DMS153 (cell line): ENCODE results near the gene CCL7.
"Not testable (repeated sequence)": the region's sequence is repeated elsewhere in the genome, so short reads cannot be mapped to it uniquely, and the experiment has no call there.

ENCODE experiments used
- DNase-seq: peaks from one replicate; lab custom pipeline; 2025; lab: John Stamatoyannopoulos, UW

CCL7 gene

GRCh38 chr17:34269969-34270368 lies at the start of gene CCL7:
TSS of gene CCL7 (plus strand) at chr17:34270221. CDS start at chr17:34270291, 70 bp downstream.
- DNase-seq, result no peak

GRCh38 chr17:34220752-34221395 lies 49.1 kb upstream of the CCL7 start:
- no peak for DNase-seq

- no peak for DNase-seq
Measured at GRCh38 chr17:34221411-34221810, 48.6 kb upstream of the CCL7 start.

DNA sequence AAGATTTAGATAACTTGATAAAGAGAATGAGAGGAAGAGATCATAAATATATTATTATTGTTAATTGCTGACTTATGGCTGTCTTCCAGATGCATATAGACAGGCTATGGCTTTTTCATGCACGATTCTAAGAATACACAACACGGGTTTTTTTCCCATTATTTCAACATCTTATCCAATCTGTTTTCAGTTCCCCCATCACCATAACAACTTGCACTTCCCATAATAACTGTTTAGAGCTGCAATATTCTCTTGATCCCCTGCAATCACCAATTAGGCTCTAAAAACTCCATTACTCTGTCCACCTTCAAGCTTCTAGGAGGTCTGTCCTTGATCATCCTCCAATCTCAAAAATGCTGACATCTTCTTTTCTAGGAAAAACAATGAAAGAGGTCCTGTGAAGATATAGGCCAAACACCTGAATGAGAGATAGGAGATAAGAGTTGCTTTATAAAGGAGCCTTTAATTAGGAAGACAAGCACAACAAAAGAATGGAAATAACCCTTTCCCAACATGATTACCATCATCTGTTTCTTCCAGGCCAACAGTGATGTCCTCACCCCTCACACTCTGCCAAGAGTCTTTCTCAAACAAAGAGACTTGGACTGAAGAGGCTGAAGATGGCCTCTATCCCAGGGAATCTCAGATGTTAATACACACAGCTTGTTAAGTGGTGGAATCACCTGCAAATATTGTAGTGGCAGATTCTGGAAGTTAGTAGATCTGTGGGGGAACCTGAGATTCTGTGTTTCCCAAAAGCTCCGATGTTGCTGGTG lies 47.1 kb upstream of the CCL7 start:
- no peak for DNase-seq

DNA sequence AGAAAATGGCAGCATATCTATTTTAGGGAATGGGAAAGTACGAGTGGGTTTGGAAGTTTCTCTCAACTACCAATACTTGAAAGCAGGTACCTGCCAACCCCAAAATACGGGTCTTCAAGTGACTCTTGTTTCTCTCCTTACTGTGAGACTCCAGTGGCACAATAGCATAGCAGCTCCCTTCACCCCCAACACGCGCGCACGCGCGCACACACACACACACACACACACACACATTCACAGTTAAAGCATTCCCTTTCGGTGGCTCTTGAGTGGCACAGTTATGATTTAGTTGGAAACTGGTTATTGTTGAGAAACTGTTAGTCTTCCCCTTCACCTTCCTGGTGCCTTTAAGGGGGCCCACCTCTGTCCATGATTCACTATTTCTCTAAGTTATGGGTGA lies 45.0 kb upstream of the CCL7 start:
- no peak for DNase-seq

- no peak for DNase-seq
Measured at GRCh38 chr17:34226011-34226743, 43.8 kb upstream of the CCL7 start.

DNA sequence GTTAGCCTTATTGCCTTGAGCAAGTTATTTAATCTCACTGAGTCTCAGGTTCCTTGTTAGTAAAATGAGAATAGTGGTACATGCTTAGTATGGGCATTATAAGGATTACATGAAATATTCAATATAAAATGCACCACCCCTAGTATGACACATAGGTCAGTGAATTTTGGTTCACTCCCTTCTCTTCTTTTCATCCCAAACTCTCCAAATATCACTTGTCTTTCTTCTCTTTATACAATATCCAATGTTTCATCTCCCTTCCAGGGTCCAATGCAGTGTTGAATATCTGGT lies 43.3 kb upstream of the CCL7 start:
- no peak for DNase-seq

DNA sequence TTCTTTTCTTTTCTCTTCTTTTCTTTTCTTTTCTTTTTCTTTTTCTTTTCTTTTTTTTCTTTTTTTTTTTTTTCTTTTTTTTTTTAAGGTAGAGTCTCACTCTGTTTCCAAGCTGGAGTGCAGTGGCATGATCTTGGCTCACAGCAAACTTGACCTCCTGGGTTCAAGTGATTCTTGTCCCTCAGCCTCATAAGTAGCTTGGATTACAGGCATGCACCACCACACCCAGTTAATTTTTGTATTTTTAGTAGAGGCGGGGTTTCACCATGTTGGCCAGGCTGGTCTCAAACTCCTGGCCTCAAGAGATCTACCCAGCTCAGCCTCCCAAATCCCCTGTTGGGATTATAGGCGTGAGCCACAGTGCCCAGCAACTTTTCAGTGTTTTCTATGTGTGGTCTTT lies 42.7 kb upstream of the CCL7 start:
- not testable (repeated sequence) for DNase-seq

DNA sequence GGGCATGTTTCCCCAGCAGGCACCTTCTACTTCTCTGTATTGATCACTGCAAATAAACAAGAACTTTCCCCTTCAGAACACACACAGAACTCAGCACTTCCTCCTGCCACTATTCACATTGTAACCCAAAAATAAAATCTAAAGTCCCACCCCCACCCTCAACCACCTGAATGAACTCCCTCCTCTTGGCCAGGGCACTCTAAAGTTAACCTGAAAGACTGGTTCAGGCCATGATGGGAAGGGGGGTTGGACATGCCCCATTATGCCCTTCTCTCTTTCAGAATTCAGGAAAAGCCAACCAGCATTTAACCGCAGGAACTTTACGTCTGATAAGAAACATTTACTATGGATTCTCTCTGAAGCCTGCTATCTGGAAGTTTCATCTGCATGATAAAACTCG lies 42.3 kb upstream of the CCL7 start:
- no peak for DNase-seq

GRCh38 chr17:34228781-34229180 lies 41.2 kb upstream of the CCL7 start:
- DNase-seq, result no peak

DNA sequence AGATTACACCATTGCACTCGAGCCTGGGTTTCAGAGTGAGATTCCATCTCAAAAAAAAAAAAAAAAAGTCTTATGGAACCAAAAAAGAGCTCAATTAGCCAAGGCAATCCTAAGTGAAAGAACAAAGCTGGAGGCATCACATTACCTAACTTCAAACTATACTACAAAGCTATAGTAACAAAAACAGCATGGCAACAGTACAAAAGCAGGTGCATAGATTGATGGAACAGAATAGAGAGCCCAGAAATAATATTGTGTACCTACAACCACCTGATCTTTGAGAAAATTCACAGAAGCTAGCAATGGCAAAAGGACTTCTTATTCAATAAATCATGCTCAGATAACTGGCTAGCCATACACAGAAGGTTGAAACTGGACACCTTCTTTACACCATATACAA lies 39.7 kb upstream of the CCL7 start:
- DNase-seq, result no peak

GRCh38 chr17:34234616-34235015 lies 35.4 kb upstream of the CCL7 start:
- DNase-seq, result no peak

DNA sequence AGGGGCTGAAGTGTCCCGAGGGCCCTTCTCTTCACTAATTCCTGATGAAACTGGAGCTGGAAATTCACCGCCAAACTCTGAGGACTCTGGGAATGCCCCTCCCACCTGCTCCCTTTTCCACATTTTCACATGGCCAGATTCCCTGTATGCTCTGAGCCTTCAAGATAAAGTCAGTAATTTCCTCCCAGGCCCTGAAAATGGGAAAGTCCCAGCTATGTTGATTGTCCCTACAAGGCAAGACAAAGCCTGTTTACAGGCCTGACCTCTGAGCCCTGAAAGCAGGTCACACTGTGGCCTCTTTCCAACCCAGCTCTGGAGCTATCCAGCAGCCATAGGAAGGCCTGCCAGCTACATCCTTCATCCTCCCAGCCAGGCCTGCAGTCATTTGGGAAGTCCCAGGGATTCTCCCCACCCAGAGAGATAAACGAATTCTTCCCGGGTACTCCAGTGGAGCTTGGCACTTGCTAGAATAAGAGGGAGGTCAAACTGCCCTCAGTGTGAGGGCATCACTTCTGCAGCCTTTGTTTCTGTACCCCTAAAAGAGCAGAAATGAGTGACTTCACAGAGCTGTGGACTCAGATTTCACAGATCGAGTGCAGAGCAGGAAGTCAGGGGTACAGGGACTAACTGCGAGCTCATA lies 34.5 kb upstream of the CCL7 start:
- no peak for DNase-seq

GRCh38 chr17:34236281-34236892 lies 33.6 kb upstream of the CCL7 start:
- no peak for DNase-seq

GRCh38 chr17:34237458-34237857 lies 32.6 kb upstream of the CCL7 start:
- no peak for DNase-seq

- no peak for DNase-seq
Measured at GRCh38 chr17:34241062-34241461, 29.0 kb upstream of the CCL7 start.

GRCh38 chr17:34242587-34243363 lies 27.2 kb upstream of the CCL7 start:
- no peak for DNase-seq

DNA sequence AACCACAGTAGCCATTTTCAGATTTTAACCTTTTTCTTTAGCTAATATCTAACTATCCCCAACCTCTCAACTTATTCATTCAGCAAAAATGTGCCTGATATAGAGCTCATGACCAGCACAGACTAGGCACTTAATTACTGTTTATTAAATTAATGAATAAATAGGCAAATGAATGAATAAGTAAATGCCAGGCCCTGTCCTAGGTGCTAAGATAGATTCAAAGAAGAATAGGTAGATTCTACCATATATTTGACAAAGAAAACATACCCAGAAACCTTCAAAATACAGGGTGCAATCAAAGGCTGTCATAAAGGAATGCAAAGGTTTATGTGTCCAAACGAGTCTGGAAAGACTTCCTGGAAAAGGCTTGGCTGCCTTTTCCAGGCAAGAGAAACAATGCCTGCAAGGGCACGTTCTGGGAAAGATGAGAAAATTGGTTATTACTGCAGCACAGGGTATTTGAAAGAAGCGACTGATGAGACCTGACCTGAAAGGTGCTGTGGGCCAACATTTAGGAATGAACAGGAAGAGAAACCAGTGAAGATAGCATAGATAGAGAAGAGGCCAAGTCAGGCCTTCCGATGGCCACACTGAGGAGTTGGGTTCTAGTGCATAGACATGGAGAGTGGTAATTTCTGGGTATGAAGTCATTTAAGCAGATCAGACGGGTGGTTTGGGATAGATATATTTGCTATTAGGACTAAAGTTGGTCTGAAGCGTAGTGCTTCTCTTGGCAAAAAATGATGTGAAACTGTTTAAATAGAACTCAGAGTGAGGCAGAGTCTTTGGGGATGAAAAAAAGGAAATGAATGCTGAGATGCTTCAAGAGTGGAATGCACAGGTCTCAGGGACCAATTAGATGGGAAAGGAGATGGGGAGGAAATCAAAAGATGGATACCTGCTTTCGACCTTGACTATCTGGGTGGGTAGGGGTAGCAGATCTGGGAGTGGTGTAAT lies 26.4 kb upstream of the CCL7 start:
- DNase-seq, result no peak

DNA sequence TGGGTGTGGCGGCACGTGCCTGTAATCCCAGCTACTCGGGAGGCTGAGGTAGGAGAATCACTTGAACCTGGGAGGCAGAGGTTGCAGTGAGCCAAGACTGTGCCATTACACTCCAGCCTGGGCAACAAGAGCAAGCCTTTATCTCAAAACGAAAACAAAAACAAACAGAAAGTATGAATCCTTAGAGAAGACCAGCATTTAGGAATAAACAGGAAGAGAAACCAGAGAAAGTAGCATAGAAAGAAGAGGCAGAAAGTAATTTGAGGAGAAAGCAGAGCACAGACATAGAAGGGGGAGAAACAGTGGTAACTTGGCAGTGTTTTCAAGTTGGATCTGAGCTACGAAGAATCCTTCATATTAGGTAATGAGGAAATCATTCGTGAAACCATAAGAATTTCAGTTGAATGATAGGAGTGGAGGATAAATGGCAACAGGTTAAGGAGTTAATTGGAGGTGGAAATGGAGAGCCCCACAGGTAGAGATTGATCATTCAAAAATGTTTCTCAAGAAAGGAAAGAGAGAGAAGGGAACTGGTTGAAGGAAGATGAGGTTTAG lies 24.6 kb upstream of the CCL7 start:
- DNase-seq, result no peak

DNA sequence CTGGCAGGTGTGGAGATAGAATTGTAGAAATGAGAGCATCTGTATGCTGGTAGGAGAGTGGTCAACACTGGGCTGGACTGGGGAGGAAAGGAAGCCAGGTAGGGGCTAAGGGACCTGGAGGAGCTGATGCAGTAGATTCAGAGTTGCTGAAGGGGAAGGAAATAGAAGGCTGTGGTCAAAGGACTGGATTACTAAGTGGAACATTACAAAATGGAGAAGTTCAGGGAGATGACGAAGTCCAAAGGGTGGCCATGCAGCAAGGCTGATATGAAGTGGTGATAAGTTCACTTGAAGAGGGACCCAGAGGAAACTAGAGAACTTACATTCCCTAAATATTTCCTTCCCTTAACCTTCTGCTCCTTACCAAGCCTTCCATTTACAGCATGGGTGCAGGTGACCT lies 23.6 kb upstream of the CCL7 start:
- DNase-seq, result no peak
